ENCODE data around the gene POGK. TPM values are rescaled to one million over a fixed set of nuclear protein-coding genes. Genes with fewer than 3 reads are reported as not detected.

The POGK gene
- polyA plus RNA-seq, 4 donors: 37.0 to 43.3 (median 40.2) TPM

DNA sequence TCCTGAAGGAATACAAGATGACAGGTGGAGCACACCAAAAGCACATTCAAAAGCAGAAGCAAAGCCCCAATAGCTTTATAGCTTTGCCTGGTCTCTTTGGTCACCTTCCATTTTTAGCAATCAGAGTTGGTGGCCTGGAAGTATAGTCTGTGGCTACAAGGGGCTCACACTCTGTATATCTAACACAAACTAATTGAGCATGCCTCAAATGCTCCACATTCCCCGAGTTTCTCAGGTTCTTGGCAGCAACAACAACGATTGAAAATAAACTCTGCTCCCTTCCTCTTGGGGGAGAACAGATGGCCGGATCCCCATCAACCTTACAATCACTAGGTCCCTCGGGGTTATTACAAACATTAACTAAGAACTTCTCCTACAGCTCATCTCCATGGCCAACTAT lies 61.7 kb downstream of the POGK start:
- no peak for DNase-seq (ENCODE audit: low read depth in 4 of 4, low spot score in 2 of 4)

DNA sequence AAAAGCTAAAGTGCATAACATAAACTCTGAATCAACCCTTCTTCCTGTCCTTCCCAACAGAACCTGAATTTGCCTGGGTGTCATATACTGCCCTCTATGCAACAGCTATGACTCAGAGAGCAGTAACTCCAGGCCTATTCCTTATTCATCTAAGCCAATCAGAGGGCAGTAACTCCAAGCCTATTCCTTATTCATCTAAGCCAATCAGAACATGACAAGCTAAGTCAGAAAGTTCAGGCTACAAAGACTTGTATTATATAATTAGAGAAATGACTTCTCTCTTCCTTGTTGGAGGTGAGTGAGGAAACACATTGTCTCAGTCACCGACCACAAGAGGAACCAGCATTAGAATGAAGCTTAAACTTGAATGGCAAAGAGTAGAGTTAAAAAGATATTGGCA lies 63.0 kb downstream of the POGK start:
- DNase-seq (ENCODE audit: low read depth in 4 of 4, low spot score in 2 of 4): no peak

GRCh38 chr1:166903232-166903631 lies 64.0 kb downstream of the POGK start:
- DNase-seq (ENCODE audit: low read depth in 4 of 4, low spot score in 2 of 4): no peak

- no peak for DNase-seq (ENCODE audit: low read depth in 4 of 4, low spot score in 2 of 4)
These were observed 65.9 kb downstream of the POGK start for GRCh38 chr1:166905136-166905535.

DNA sequence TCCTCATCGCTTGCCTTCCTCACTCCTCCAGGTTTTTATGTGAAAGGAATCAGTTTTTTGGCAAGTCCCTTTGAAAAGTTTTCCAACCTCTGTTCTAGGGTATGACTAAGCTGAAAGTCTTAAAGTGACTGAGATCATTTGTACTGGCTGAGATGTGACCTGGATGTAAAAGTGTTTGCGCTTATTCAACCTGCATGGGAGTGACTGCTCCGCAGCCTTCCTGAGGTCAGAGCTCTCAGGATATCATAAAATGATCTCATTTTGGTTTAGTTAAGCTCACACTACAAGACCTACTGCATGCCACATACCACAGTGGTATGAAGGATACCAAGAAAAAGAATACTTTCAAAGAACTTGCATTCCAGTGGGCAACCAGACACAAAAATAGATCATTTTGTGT lies 66.6 kb downstream of the POGK start:
- no peak for DNase-seq (ENCODE audit: low read depth in 4 of 4, low spot score in 2 of 4)

Other genes with a start within 250 kb of the POGK start
- gene TADA1, start 36.8 kb downstream of the POGK start, polyA plus RNA-seq (ENCODE audit: insufficient read length in 4 of 4): 10 to 100 TPM; 23.7 to 27.1 (median 26.0) TPM
- gene ILDR2, start 136.1 kb downstream of the POGK start, polyA plus RNA-seq (ENCODE audit: insufficient read length in 4 of 4): 10 to 100 TPM; 12.0 to 16.3 (median 14.0) TPM
- gene MAEL, start 149.8 kb downstream of the POGK start, polyA plus RNA-seq (ENCODE audit: insufficient read length in 4 of 4): 1 to 10 TPM; 2.5 to 3.1 (median 2.7) TPM